A549 (cell line): ENCODE measurements around the gene TBC1D22A. TPM values are rescaled to one million over a fixed set of nuclear protein-coding genes. Genes with fewer than 3 reads are reported as not detected.

Experiments
- ATAC-seq, 2 experiments: fragments of 200-7000 bp in 1 of 2; fragments of >200 bp in 1 of 2; cut with Nextera tagmentation in 1 of 2; cut with Tn5 transposase in 1 of 2; 3 replicates each; pipeline versions ENCODE4 v1.8.0 to v1.9.1; 2018 to 2020; ENCODE audit warnings: mild to moderate bottlenecking in 1 of 2, moderate library complexity in 1 of 2
- CTCF ChIA-PET: fragments of 300-600 bp; sonication (Branson Sonifier 250); formaldehyde crosslinking; extraction: SDS; loops from one replicate; lab custom pipeline; 2021; ENCODE audit warnings: antibody characterized with exemption, inconsistent platforms; lab: Yijun Ruan, JAX
- POLR2A ChIA-PET: fragments of 350-600 bp; formaldehyde crosslinking; extraction: SDS; loops from one replicate; lab custom pipeline; 2021; ENCODE audit warnings: antibody characterized with exemption, inconsistent platforms; lab: Yijun Ruan, JAX
- DNase-seq, 2 experiments: peaks; one replicate each; pipeline versions ENCODE4 v3.0.0 to v3.0.0-alpha.2; 2011 to 2016; ENCODE audit warnings: low read depth in 1 of 2, low spot score in 1 of 2
- FAIRE-seq: peaks from 2 replicates; lab custom pipeline; 2011; peaks lifted over from hg19 to GRCh38; lab: Jason Lieb, UNC
- H3K27ac ChIP-seq, 2 experiments: fragments of >200 bp; sonication (Bioruptor Twin); formaldehyde crosslinking; 3 replicates each; pipeline ENCODE4 v1.5.1; 2016 to 2017
- H3K4me1 ChIP-seq: fragments of >200 bp; sonication (Bioruptor Twin); formaldehyde crosslinking; 3 replicates; pipeline ENCODE4 v1.6.1; 2016
- H3K4me2 ChIP-seq: fragments of >200 bp; sonication (Bioruptor Twin); formaldehyde crosslinking; 3 replicates; pipeline ENCODE4 v1.6.1; 2016
- H3K4me3 ChIP-seq: fragments of >200 bp; sonication (Bioruptor Twin); formaldehyde crosslinking; 3 replicates; pipeline ENCODE4 v1.5.1; 2016
- H3K9me3 ChIP-seq: fragments of >200 bp; sonication (Bioruptor Twin); formaldehyde crosslinking; 3 replicates; pipeline ENCODE4 v1.6.1; 2016
- CBX2 ChIP-seq: fragments of 200-600 bp; sonication (generic); IDR thresholded peaks from 2 replicates; pipeline ENCODE4 v1.6.1; 2016; ENCODE audit warnings: low read depth, mild to moderate bottlenecking, borderline replicate concordance
- CBX8 ChIP-seq: fragments of 200-600 bp; sonication (generic); IDR thresholded peaks from 2 replicates; pipeline ENCODE4 v1.6.1; 2016
- EHF ChIP-seq: fragments of 250-450 bp; sonication (Bioruptor Pico); IDR thresholded peaks from 2 replicates; pipeline ENCODE4 v1.5.0; 2020; ENCODE audit warnings: mild to moderate bottlenecking
- EHMT2 ChIP-seq: fragments of 200-600 bp; sonication (generic); IDR thresholded peaks from 2 replicates; pipeline ENCODE4 v1.6.1; 2016; ENCODE audit warnings: antibody characterized with exemption, low read depth, mild to moderate bottlenecking, moderate library complexity
- EP300 ChIP-seq, 2 experiments: fragments of >200 bp; sonication (Bioruptor Twin); formaldehyde crosslinking; IDR thresholded peaks; 2 replicates in 1 of 2; 3 replicates in 1 of 2; pipeline ENCODE4 v1.6.1; 2016 to 2017
- FOSB ChIP-seq: fragments of 250-450 bp; sonication (Bioruptor Pico); IDR thresholded peaks from 2 replicates; pipeline ENCODE4 v1.5.0; 2020; ENCODE audit warnings: mild to moderate bottlenecking, moderate library complexity
- GATA3 ChIP-seq: IDR thresholded peaks from 2 replicates; pipeline ENCODE4 v1.6.1; 2012; ENCODE audit warnings: borderline replicate concordance
- HOXA7 ChIP-seq: fragments of 250-450 bp; sonication (Bioruptor Pico); IDR thresholded peaks from 2 replicates; pipeline ENCODE4 v1.5.0; 2020; ENCODE audit warnings: mild to moderate bottlenecking, moderate library complexity
- JUN ChIP-seq, 2 experiments: fragments of >200 bp; sonication (Bioruptor Twin); formaldehyde crosslinking; IDR thresholded peaks; 2 replicates in 1 of 2; 3 replicates in 1 of 2; pipeline ENCODE4 v1.6.1; 2016 to 2017
- JUNB ChIP-seq: fragments of >200 bp; sonication (Bioruptor Twin); formaldehyde crosslinking; IDR thresholded peaks from 2 replicates; pipeline ENCODE4 v1.6.1; 2016
- MAFK ChIP-seq: fragments of 450-650 bp; IDR thresholded peaks from 2 replicates; pipeline ENCODE4 v1.6.1; 2014; ENCODE audit not compliant: partially characterized antibody
- RARB ChIP-seq: fragments of 250-450 bp; sonication (Bioruptor Pico); IDR thresholded peaks from 2 replicates; pipeline ENCODE4 v1.8.0; 2021; ENCODE audit warnings: mild to moderate bottlenecking, moderate library complexity
- RCOR1 ChIP-seq: fragments of 150-350 bp; IDR thresholded peaks from 2 replicates; pipeline ENCODE4 v1.6.1; 2014; ENCODE audit warnings: antibody characterized with exemption, low read length, low read depth
- RNF2 ChIP-seq: fragments of 200-600 bp; sonication (generic); IDR thresholded peaks from 2 replicates; pipeline ENCODE4 v1.6.1; 2016; ENCODE audit warnings: low read depth, mild to moderate bottlenecking, antibody characterized with exemption, moderate library complexity, borderline replicate concordance
- SREBF2 ChIP-seq: fragments of 450-650 bp; IDR thresholded peaks from 2 replicates; pipeline ENCODE4 v1.6.1; 2014; ENCODE audit warnings: mild to moderate bottlenecking, moderate library complexity
- TFCP2L1 ChIP-seq: fragments of 250-450 bp; sonication (Bioruptor Pico); IDR thresholded peaks from 2 replicates; pipeline ENCODE4 v1.5.0; 2021; ENCODE audit warnings: mild to moderate bottlenecking
- ZFP36 ChIP-seq: fragments of 450-650 bp; IDR thresholded peaks from 2 replicates; pipeline ENCODE4 v1.6.1; 2014; ENCODE audit warnings: borderline replicate concordance; ENCODE audit not compliant: partially characterized antibody
- ZNF302 ChIP-seq: fragments of 250-450 bp; sonication (Bioruptor Pico); IDR thresholded peaks from 2 replicates; pipeline ENCODE4 v1.9.0; 2021; ENCODE audit warnings: inconsistent platforms, mild to moderate bottlenecking, moderate library complexity
- WGBS: methylation state at CpG from one replicate; pipeline ENCODE4 v1.1.6; 2017; ENCODE audit errors: missing lambda C conversion rate; 5-methylcytosine and 5-hydroxymethylcytosine counted together
- polyA plus RNA-seq, 4 experiments: library from polyadenylated mRNA; depleted of rRNA in 3 of 4; stranded (reverse); fragments of >200 nt; fragmentation: RNase III in 1 of 4; extraction: RNeasy Plus Mini Kit Qiagen cat#74134 plus additional on column Dnase treatment in 1 of 4; gene quantifications; 2 replicates in 3 of 4; 3 replicates in 1 of 4; pipeline ENCODE4 v1.2.3, GENCODE V29; 2011 to 2017
- TF ChIP-seq, protein P1 (sequence below): fragments of 200-600 bp; sonication (generic); IDR thresholded peaks from 2 replicates; pipeline ENCODE4 v1.6.1; 2016; ENCODE audit warnings: antibody characterized with exemption, mild to moderate bottlenecking, moderate library complexity
- TF ChIP-seq, protein P2 (sequence below): IDR thresholded peaks from 2 replicates; pipeline ENCODE4 v1.6.1; 2012
- TF ChIP-seq, protein P3 (sequence below): fragments of >200 bp; sonication (Bioruptor Twin); formaldehyde crosslinking; IDR thresholded peaks from 3 replicates; pipeline ENCODE4 v1.6.1; 2016

The TBC1D22A gene
- polyA plus RNA-seq, 2 of the 4 experiments (the other 2 are of a cell fraction): 8.9 to 10.8 TPM

DNA sequence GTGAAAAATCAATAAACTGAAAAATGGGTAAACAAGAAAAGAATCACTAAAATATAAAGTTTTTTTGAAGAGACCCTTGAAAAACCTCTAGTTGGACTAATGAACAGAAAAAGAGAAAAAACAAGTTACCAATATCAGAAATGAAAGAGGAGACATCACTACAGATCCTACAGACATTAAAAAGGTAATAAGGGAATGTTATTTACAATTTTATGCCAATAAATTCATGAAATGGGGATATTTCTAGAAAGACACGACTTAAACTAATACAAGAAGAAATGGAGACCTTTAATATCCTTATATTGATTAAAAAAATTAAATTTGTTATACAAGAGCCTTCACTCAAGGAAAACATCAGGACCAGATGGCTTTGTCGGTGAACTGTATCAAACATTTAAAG lies 109.4 kb downstream of the TBC1D22A start (continued):
- TF ChIP-seq, protein P1, sequence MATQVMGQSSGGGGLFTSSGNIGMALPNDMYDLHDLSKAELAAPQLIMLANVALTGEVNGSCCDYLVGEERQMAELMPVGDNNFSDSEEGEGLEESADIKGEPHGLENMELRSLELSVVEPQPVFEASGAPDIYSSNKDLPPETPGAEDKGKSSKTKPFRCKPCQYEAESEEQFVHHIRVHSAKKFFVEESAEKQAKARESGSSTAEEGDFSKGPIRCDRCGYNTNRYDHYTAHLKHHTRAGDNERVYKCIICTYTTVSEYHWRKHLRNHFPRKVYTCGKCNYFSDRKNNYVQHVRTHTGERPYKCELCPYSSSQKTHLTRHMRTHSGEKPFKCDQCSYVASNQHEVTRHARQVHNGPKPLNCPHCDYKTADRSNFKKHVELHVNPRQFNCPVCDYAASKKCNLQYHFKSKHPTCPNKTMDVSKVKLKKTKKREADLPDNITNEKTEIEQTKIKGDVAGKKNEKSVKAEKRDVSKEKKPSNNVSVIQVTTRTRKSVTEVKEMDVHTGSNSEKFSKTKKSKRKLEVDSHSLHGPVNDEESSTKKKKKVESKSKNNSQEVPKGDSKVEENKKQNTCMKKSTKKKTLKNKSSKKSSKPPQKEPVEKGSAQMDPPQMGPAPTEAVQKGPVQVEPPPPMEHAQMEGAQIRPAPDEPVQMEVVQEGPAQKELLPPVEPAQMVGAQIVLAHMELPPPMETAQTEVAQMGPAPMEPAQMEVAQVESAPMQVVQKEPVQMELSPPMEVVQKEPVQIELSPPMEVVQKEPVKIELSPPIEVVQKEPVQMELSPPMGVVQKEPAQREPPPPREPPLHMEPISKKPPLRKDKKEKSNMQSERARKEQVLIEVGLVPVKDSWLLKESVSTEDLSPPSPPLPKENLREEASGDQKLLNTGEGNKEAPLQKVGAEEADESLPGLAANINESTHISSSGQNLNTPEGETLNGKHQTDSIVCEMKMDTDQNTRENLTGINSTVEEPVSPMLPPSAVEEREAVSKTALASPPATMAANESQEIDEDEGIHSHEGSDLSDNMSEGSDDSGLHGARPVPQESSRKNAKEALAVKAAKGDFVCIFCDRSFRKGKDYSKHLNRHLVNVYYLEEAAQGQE: no peak
- no peak for TF ChIP-seq FOSB (CRISPR knock-in tag)
- TF ChIP-seq, protein P2, sequence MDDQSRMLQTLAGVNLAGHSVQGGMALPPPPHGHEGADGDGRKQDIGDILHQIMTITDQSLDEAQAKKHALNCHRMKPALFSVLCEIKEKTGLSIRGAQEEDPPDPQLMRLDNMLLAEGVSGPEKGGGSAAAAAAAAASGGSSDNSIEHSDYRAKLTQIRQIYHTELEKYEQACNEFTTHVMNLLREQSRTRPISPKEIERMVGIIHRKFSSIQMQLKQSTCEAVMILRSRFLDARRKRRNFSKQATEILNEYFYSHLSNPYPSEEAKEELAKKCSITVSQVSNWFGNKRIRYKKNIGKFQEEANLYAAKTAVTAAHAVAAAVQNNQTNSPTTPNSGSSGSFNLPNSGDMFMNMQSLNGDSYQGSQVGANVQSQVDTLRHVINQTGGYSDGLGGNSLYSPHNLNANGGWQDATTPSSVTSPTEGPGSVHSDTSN: no peak

DNA sequence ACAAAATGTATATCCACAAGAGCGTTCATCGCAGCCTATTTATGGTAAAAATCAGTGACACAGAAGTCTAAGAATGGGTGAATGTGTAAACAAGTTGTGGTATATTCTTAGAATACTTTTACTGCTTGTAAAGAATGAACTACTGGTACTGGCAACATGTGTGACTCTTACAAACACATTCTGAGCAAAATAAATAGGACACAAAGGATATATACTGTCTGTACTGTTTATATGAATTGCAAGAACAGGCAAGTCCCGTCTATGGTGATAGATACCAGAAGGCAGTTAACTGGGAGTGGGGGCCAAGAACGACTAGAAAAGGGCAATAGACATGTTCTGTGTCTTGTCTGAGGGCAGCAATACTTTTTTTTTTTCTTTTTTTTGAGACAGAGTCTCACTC lies 112.6 kb downstream of the TBC1D22A start:
- ChIA-PET CTCF (no interaction called here), POLR2A (no interaction called here)
- DNase-seq (no peak), ATAC-seq (no peak), FAIRE-seq (no peak)
- no peak overlapping the region for H3K27ac ChIP-seq
- 91% methylated on average over 4 of the region's 4 CpGs for WGBS
- no peak for TF ChIP-seq EHMT2
- TF ChIP-seq CBX2: no peak
- TF ChIP-seq HOXA7 (CRISPR knock-in tag): no peak
- H3K4me2 ChIP-seq: no peak overlapping the region
- H3K4me1 ChIP-seq: no peaks in the 10 kb centered on the region
- H3K4me3 ChIP-seq: no peak overlapping the region
- H3K9me3 ChIP-seq: no peaks in the 10 kb centered on the region

DNA sequence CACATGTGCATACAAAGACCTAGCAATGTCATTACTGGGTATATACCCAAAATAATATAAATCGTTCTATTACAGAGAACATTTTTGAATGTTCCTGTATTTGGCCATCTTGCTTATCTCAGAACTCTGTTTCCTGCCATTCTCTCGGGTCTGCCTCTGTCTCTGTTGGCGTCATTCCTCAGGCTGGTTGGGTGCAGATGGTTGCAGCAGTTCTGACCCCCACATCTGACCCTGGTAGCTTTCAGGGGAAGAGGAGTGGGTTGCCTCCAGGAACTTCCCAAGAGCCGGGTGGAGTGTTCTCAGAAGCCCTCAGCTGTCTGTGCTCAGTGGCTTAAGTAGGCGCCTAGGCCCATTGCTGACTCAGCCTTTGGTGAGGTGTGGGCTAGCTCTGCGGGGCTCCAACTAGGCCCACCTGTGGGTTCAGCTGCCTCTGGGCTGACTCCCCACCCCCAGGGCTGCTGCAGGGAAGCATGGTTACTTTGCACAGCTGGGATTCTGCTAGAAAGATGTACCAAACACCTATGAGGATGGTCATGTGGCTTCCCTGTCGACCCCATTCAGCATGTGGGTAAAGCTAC lies 114.0 kb downstream of the TBC1D22A start:
- DNase-seq (no peak), ATAC-seq (no peak), FAIRE-seq (no peak)
- H3K9me3 ChIP-seq: no peaks in the 10 kb centered on the region
- CTCF ChIA-PET: interaction anchor here (1.0 kb wide), 1 partner anchor 73 kb away, joined by 3 read pairs; no protein-coding TSS in a partner anchor
- no peak overlapping the region for H3K4me3 ChIP-seq
- H3K27ac ChIP-seq: no peak overlapping the region
- H3K4me1 ChIP-seq: no peaks in the 10 kb centered on the region
- 82% methylated on average over 6 of the region's 7 CpGs for WGBS
- TF ChIP-seq RARB (CRISPR knock-in tag): no peak
- peak; percentile 10 for TF ChIP-seq MAFK
- POLR2A ChIA-PET: no interaction called here
- no peak overlapping the region for H3K4me2 ChIP-seq

DNA sequence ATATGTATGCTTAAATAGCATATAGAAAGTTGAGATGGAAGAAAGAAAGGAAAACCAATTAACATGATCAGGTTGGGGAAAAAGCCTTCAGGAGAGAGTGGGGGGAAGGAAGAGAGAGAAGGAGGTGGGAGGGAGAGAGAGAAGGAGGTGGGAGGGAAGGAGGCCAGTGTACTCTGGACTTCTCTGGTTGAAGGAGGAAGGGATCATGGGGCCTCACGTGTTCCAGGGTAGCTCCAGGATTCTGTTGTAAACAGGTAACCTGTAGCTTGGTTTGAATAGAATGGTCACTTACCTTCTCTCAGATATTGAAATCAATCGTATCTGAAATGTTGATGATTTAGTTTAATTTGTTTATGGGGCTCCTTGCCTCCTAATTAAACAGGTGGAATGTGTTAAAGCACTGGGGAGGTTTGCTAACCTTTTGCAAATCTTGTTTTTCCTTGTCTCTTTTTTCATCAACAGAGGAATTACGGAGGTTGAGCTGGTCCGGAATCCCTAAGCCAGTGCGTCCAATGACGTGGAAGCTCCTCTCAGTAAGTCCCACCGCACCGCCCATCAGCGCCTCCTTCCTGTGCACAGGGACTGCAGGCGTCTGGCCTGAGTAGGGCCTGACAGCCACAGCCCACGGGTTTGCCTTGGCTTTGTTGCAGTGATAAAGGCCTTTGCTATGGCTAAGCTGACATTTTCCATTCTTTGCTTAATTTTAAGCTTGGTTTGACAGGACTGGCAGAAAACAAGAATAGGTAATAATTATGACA lies 115.9 kb downstream of the TBC1D22A start:
- ChIA-PET POLR2A (no interaction called here), CTCF (interaction anchor here (0.6 to 0.8 kb wide), 3 partner anchors 12 to 50 kb away, joined by 3 to 4 read pairs (median 3); no protein-coding TSS in a partner anchor)
- Histone ChIP-seq H3K4me2 (no peak overlapping the region), H3K4me3 (no peak overlapping the region), H3K4me1 (no peaks in the 10 kb centered on the region), H3K9me3 (no peaks in the 10 kb centered on the region), H3K27ac (no peak overlapping the region)
- FAIRE-seq: no peak
- peak in 1 of 2 experiments; percentile 15 for DNase-seq
- WGBS: 87% methylated on average over 11 of the region's 11 CpGs
- no peak for TF ChIP-seq RCOR1
- no peak for TF ChIP-seq MAFK
- ATAC-seq: peak in 1 of 2 experiments; percentile 61; a peak in 2 of 6 replicates

DNA sequence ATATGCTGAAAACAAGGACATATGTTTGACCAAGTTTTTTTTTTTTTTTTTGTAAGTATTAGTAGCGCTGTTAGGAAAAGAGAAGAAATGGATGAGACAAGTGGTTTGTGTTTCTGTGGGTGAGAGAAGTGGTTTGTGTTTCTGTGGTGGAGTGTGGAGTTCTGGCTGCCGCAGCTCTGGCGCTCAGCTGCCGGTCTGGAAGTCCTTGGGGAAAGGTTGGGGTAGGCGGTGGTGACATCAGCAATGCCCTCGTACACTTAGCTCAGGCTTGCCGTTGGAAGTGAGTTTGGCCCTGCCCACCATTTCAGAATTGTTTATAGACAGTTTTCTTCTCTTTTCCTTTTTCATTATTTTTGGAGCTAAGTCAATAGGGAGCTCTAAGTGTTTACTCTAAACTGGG lies 116.6 kb downstream of the TBC1D22A start:
- H3K4me3 ChIP-seq: no peak overlapping the region
- H3K4me2 ChIP-seq: no peak overlapping the region
- POLR2A ChIA-PET: no interaction called here
- CTCF ChIA-PET: interaction anchor here (0.6 to 0.8 kb wide), 2 partner anchors 47 to 49 kb away, joined by 3 to 4 read pairs; no protein-coding TSS in a partner anchor
- no peaks in the 10 kb centered on the region for H3K4me1 ChIP-seq
- no peak for ATAC-seq
- 89% methylated on average over 7 of the region's 7 CpGs for WGBS
- no peak for FAIRE-seq
- H3K27ac ChIP-seq: no peak overlapping the region
- H3K9me3 ChIP-seq: no peaks in the 10 kb centered on the region
- no peak for DNase-seq
- no peak for TF ChIP-seq ZNF302 (CRISPR knock-in tag)
- no peak for TF ChIP-seq JUN (IDR thresholded peaks at IDR 0.05)
- no peak for TF ChIP-seq RNF2
- TF ChIP-seq GATA3: no peak
- no peak for TF ChIP-seq CBX8
- TF ChIP-seq, protein P3, sequence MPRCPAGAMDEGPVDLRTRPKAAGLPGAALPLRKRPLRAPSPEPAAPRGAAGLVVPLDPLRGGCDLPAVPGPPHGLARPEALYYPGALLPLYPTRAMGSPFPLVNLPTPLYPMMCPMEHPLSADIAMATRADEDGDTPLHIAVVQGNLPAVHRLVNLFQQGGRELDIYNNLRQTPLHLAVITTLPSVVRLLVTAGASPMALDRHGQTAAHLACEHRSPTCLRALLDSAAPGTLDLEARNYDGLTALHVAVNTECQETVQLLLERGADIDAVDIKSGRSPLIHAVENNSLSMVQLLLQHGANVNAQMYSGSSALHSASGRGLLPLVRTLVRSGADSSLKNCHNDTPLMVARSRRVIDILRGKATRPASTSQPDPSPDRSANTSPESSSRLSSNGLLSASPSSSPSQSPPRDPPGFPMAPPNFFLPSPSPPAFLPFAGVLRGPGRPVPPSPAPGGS: no peak
- no peak for TF ChIP-seq SREBF2
- no peak for TF ChIP-seq JUNB
- no peak for TF ChIP-seq TFCP2L1
- no peak for TF ChIP-seq ZFP36
- TF ChIP-seq EHF: no peak
- TF ChIP-seq EP300 (IDR thresholded peaks at IDR 0.05): no peak
